ENCODE results near the gene MOV10L1. TPM values are rescaled to one million over a fixed set of nuclear protein-coding genes. Genes with fewer than 3 reads are reported as not detected.

The MOV10L1 gene
- total and polyA plus RNA-seq, 9 of the 15 experiments (the other 6 are each of a cell fraction or from before 2014, with no cell fraction given) = 0.06 to 0.43 (median 0.15) TPM

DNA sequence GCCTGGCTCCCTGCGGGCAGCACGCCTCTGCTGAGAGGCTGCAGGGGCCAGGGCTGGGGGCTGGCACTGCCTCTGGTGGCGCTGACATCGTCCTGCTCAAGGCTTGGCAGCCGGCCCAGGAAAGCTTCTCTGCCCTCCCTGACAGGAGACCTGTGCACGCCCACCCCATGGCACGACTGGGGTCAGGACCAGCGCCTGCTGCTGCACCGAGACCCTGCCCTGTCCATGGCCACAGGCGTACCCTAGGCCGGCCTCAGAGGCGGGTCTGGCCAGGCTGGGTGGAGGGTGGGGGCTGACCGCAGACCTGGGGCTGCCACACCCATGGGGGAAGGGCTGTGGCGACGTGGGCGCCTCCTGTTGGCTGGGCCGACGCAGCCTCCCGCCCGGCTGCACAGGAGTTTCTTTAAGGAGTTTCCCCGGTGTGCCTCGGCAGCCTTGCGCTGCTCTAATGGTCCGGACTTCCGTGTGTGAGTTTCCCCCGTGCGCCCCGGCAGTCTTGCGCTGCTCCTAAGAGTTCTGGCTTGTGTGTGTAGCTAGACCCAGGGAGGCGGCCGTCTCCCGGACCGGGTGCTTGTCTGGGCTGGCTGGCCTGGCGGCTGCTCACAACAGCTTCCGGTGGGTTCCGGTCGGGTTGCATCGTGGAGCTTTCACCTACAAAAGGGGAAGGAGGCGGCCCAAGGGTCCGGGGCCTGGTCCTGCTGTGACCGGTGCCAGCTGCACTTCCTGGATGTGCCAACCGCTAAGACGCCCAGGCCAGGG is 100.6 kb downstream of the MOV10L1 start (continued):
- TF ChIP-seq ZNF311 (CRISPR knock-in tag; IDR thresholded peaks at IDR 0.05) (no peak), JUND (IDR thresholded peaks at IDR 0.05; ENCODE audit: borderline replicate concordance, low read depth, low read length) (peak; percentile 21; the same call in 1 of the 2 replicates), JUND (tag; IDR thresholded peaks at IDR 0.05; ENCODE audit: borderline replicate concordance, low read depth, low read length) (no peak), CBFB (CRISPR knock-in tag; IDR thresholded peaks at IDR 0.05) (peak; percentile 97), ZNF77 (CRISPR knock-in tag; IDR thresholded peaks at IDR 0.05) (no peak), ZBTB17 (CRISPR knock-in tag; IDR thresholded peaks at IDR 0.05) (no peak), POLR2B (IDR thresholded peaks at IDR 0.05; ENCODE audit: low read depth, partially characterized antibody) (no peak), HDAC6 (IDR thresholded peaks at IDR 0.05; ENCODE audit: low read depth, low read length) (no peak), NFATC3 (IDR thresholded peaks at IDR 0.05) (no peak), KAT8 (IDR thresholded peaks at IDR 0.05; ENCODE audit: low read depth) (no peak)
- TF ChIP-seq, protein P1, sequence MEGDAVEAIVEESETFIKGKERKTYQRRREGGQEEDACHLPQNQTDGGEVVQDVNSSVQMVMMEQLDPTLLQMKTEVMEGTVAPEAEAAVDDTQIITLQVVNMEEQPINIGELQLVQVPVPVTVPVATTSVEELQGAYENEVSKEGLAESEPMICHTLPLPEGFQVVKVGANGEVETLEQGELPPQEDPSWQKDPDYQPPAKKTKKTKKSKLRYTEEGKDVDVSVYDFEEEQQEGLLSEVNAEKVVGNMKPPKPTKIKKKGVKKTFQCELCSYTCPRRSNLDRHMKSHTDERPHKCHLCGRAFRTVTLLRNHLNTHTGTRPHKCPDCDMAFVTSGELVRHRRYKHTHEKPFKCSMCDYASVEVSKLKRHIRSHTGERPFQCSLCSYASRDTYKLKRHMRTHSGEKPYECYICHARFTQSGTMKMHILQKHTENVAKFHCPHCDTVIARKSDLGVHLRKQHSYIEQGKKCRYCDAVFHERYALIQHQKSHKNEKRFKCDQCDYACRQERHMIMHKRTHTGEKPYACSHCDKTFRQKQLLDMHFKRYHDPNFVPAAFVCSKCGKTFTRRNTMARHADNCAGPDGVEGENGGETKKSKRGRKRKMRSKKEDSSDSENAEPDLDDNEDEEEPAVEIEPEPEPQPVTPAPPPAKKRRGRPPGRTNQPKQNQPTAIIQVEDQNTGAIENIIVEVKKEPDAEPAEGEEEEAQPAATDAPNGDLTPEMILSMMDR (IDR thresholded peaks at IDR 0.05 in 2 of 3, conservative IDR thresholded peaks at IDR 0.05 in 1 of 3; ENCODE audit: insufficient read depth in 2 of 3, low read depth in 1 of 3, low read length in 3 of 3) = peak; percentile 52 to 63 (median 55)
- TF ChIP-seq, protein P2, sequence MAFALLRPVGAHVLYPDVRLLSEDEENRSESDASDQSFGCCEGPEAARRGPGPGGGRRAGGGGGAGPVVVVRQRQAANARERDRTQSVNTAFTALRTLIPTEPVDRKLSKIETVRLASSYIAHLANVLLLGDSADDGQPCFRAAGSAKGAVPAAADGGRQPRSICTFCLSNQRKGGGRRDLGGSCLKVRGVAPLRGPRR (CRISPR knock-in tag; IDR thresholded peaks at IDR 0.05) = no peak
- TF ChIP-seq, protein P3, sequence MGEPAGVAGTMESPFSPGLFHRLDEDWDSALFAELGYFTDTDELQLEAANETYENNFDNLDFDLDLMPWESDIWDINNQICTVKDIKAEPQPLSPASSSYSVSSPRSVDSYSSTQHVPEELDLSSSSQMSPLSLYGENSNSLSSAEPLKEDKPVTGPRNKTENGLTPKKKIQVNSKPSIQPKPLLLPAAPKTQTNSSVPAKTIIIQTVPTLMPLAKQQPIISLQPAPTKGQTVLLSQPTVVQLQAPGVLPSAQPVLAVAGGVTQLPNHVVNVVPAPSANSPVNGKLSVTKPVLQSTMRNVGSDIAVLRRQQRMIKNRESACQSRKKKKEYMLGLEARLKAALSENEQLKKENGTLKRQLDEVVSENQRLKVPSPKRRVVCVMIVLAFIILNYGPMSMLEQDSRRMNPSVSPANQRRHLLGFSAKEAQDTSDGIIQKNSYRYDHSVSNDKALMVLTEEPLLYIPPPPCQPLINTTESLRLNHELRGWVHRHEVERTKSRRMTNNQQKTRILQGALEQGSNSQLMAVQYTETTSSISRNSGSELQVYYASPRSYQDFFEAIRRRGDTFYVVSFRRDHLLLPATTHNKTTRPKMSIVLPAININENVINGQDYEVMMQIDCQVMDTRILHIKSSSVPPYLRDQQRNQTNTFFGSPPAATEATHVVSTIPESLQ (CRISPR knock-in tag; IDR thresholded peaks at IDR 0.05) = no peak
- TF ChIP-seq, protein P4, sequence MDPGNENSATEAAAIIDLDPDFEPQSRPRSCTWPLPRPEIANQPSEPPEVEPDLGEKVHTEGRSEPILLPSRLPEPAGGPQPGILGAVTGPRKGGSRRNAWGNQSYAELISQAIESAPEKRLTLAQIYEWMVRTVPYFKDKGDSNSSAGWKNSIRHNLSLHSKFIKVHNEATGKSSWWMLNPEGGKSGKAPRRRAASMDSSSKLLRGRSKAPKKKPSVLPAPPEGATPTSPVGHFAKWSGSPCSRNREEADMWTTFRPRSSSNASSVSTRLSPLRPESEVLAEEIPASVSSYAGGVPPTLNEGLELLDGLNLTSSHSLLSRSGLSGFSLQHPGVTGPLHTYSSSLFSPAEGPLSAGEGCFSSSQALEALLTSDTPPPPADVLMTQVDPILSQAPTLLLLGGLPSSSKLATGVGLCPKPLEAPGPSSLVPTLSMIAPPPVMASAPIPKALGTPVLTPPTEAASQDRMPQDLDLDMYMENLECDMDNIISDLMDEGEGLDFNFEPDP (CRISPR knock-in tag; IDR thresholded peaks at IDR 0.05) = no peak
- TF ChIP-seq, protein P5, sequence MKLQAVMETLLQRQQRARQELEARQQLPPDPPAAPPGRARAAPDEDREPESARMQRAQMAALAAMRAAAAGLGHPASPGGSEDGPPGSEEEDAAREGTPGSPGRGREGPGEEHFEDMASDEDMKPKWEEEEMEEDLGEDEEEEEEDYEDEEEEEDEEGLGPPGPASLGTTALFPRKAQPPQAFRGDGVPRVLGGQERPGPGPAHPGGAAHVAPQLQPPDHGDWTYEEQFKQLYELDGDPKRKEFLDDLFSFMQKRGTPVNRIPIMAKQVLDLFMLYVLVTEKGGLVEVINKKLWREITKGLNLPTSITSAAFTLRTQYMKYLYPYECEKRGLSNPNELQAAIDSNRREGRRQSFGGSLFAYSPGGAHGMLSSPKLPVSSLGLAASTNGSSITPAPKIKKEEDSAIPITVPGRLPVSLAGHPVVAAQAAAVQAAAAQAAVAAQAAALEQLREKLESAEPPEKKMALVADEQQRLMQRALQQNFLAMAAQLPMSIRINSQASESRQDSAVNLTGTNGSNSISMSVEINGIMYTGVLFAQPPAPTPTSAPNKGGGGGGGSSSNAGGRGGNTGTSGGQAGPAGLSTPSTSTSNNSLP (IDR thresholded peaks at IDR 0.05; ENCODE audit: borderline replicate concordance, low read depth, low read length) = no peak
- TF ChIP-seq, protein P6, sequence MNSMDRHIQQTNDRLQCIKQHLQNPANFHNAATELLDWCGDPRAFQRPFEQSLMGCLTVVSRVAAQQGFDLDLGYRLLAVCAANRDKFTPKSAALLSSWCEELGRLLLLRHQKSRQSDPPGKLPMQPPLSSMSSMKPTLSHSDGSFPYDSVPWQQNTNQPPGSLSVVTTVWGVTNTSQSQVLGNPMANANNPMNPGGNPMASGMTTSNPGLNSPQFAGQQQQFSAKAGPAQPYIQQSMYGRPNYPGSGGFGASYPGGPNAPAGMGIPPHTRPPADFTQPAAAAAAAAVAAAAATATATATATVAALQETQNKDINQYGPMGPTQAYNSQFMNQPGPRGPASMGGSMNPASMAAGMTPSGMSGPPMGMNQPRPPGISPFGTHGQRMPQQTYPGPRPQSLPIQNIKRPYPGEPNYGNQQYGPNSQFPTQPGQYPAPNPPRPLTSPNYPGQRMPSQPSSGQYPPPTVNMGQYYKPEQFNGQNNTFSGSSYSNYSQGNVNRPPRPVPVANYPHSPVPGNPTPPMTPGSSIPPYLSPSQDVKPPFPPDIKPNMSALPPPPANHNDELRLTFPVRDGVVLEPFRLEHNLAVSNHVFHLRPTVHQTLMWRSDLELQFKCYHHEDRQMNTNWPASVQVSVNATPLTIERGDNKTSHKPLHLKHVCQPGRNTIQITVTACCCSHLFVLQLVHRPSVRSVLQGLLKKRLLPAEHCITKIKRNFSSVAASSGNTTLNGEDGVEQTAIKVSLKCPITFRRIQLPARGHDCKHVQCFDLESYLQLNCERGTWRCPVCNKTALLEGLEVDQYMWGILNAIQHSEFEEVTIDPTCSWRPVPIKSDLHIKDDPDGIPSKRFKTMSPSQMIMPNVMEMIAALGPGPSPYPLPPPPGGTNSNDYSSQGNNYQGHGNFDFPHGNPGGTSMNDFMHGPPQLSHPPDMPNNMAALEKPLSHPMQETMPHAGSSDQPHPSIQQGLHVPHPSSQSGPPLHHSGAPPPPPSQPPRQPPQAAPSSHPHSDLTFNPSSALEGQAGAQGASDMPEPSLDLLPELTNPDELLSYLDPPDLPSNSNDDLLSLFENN (IDR thresholded peaks at IDR 0.05; ENCODE audit: low read depth in 2 of 2, low read length in 2 of 2) = no peak

Data from K562 (cell line).